GM12878 (cell line): ENCODE data around the gene HECTD2.

Experiments used
- EZH2 ChIP-seq: IDR thresholded peaks from 2 replicates; pipeline ENCODE4 v1.6.1; 2012; ENCODE audit warnings: low read depth, mild to moderate bottlenecking, control low read depth, inconsistent platforms, low read length, borderline replicate concordance; ENCODE audit not compliant: control insufficient read depth
- MXI1 ChIP-seq: fragments of 150-350 bp; IDR thresholded peaks from 2 replicates; pipeline ENCODE4 v1.6.1; 2011; ENCODE audit warnings: low read depth, mild to moderate bottlenecking, inconsistent platforms, low read length, improper control_type of control experiment
- POLR2AphosphoS5 ChIP-seq: IDR thresholded peaks from 2 replicates; pipeline ENCODE4 v1.6.1; 2011; ENCODE audit warnings: mild to moderate bottlenecking, low read length, inconsistent platforms
- RBBP5 ChIP-seq: fragments of 200-600 bp; sonication (generic); conservative IDR thresholded peaks from 2 replicates; pipeline ENCODE4 v1.6.1; 2016
- YY1 ChIP-seq: IDR thresholded peaks from 2 replicates; pipeline ENCODE4 v1.6.1; 2011; ENCODE audit warnings: low read depth, mild to moderate bottlenecking, low read length
- TF ChIP-seq, protein P1 (sequence below), 3 experiments: IDR thresholded peaks in 2 of 3; conservative IDR thresholded peaks in 1 of 3; 2 replicates each; pipeline ENCODE4 v1.5.1; 2011; ENCODE audit warnings: low read depth in 3 of 3, low read length in 3 of 3, mild to moderate bottlenecking in 3 of 3, control low read depth in 2 of 3, moderate library complexity in 2 of 3, inconsistent platforms in 1 of 3, mixed read lengths in 1 of 3; ENCODE audit not compliant: control insufficient read depth in 2 of 3, insufficient read depth in 1 of 3; ENCODE audit errors: extremely low read depth in 1 of 3

DNA sequence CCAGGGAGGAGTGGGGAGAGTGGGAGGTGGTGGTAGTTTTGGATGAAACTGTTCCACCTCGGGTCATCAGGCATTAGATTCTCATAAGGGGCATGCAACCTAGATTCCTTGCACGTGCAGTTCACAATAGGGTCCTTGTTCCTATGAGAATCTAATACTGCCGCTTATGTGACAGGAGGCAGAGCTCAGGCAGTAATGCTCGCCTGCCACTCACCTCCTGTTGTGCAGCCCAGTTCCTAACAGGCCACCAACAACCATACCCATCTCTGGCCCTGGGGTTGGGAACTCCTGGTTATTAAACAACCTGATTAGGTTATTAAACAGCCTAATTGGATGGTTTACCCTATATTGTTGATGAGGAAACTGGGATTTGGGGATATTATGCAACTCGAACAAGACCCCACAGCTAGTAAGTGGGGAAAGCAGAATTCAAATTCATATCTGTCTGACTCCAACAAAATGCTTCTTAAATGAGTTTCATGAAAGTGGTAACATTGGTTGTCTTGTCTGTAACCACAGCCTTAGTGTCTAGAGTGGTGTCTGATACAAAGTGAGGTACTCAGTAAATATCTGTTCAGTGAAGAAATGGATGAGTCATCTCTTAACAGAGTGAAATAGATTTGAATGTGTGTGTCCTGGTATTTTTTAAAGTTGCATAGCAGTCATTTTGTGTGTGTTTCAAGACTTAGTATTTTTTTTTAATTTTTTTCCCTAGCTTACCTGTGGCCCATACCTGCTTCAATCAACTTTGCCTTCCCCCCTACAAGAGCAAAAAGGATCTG lies 101.6 kb downstream of the HECTD2 start:
- TF ChIP-seq RBBP5 (no peak), MXI1 (no peak), POLR2AphosphoS5 (no peak), YY1 (no peak), EZH2 (no peak)
- TF ChIP-seq, protein P1, sequence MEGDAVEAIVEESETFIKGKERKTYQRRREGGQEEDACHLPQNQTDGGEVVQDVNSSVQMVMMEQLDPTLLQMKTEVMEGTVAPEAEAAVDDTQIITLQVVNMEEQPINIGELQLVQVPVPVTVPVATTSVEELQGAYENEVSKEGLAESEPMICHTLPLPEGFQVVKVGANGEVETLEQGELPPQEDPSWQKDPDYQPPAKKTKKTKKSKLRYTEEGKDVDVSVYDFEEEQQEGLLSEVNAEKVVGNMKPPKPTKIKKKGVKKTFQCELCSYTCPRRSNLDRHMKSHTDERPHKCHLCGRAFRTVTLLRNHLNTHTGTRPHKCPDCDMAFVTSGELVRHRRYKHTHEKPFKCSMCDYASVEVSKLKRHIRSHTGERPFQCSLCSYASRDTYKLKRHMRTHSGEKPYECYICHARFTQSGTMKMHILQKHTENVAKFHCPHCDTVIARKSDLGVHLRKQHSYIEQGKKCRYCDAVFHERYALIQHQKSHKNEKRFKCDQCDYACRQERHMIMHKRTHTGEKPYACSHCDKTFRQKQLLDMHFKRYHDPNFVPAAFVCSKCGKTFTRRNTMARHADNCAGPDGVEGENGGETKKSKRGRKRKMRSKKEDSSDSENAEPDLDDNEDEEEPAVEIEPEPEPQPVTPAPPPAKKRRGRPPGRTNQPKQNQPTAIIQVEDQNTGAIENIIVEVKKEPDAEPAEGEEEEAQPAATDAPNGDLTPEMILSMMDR (IDR thresholded peaks at IDR 0.05 in 2 of 3, conservative IDR thresholded peaks at IDR 0.05 in 1 of 3; ENCODE audit: control insufficient read depth in 2 of 3, extremely low read depth in 1 of 3, insufficient read depth in 1 of 3, low read depth in 3 of 3, low read length in 3 of 3): no peak
